HCT116 (cell line): ENCODE results near the gene SMARCA2. TPM values are rescaled to one million over a fixed set of nuclear protein-coding genes. Genes with fewer than 3 reads are reported as not detected.

Source experiments
- ATAC-seq: fragments of 200-7000 bp; cut with Tn5 transposase; 2 replicates; pipeline ENCODE4 v1.9.1; 2020; ENCODE audit warnings: mild to moderate bottlenecking, moderate library complexity
- BruUV-seq: library from RNA; stranded (reverse); fragments of 400-500 nt; replicated peaks from 2 replicates; lab custom pipeline; 2021; lab: Mats Ljungman, UMichigan
- CTCF ChIA-PET: fragments of 300-600 bp; sonication (Branson Sonifier 250); formaldehyde crosslinking; loops from one replicate; lab custom pipeline; 2021; ENCODE audit warnings: antibody characterized with exemption; lab: Charles Lee
- POLR2A ChIA-PET: fragments of 300-600, 350-600 bp; sonication (Branson Sonifier 250); formaldehyde crosslinking; loops from one replicate; lab custom pipeline; 2021; ENCODE audit warnings: antibody characterized with exemption; lab: Charles Lee
- RAD21 ChIA-PET, 2 experiments: fragments of 300-600 bp; sonication (Branson Sonifier 250); formaldehyde crosslinking; loops; one replicate each; lab custom pipeline; 2023; ENCODE audit warnings: low total read pairs in 2 of 2; ENCODE audit not compliant: uncharacterized antibody in 2 of 2, unreplicated experiment in 2 of 2, low non-redundant PET in 1 of 2; lab: Charles Lee
- DNase-seq: peaks from one replicate; pipeline ENCODE4 v3.0.0-alpha.2; 2010; ENCODE audit warnings: low read depth, low spot score
- H2AFZ ChIP-seq: fragments of 200-600 bp; shearing (Covaris generic), sonication (generic); 2 replicates; pipeline ENCODE4 v1.6.1; 2017; ENCODE audit warnings: low read depth, mixed run types, mixed read lengths, antibody characterized with exemption, low read length; ENCODE audit not compliant: poor library complexity, severe bottlenecking
- H3K27ac ChIP-seq: 2 replicates; pipeline ENCODE4 v1.5.1; 2012; ENCODE audit warnings: low read depth, low read length
- H3K27me3 ChIP-seq: fragments of 200-600 bp; sonication (generic); 2 replicates; pipeline ENCODE4 v1.6.1; 2016; ENCODE audit warnings: mixed run types, low read length, mixed read lengths; ENCODE audit not compliant: insufficient read depth
- H3K36me3 ChIP-seq, 2 experiments: fragments of 200-500 bp in 1 of 2; fragments of 200-600 bp in 1 of 2; sonication (Bioruptor generic) in 1 of 2; sonication (generic) in 1 of 2; 2 replicates each; pipeline versions ENCODE4 v1.5.1 to v1.6.1; 2014 to 2016; ENCODE audit warnings: low read length in 2 of 2, inconsistent platforms in 1 of 2, mixed read lengths in 1 of 2, mixed run types in 1 of 2; ENCODE audit not compliant: insufficient read depth in 2 of 2, control insufficient read depth in 1 of 2
- H3K4me1 ChIP-seq, 2 experiments: fragments of 200-600 bp in 1 of 2; sonication (generic) in 1 of 2; 2 replicates each; pipeline versions ENCODE4 v1.5.1 to v1.6.1; 2012 to 2017; ENCODE audit warnings: low read length in 2 of 2, inconsistent platforms in 1 of 2, mild to moderate bottlenecking in 1 of 2, mixed read lengths in 1 of 2, mixed run types in 1 of 2, moderate library complexity in 1 of 2; ENCODE audit not compliant: insufficient read depth in 2 of 2, control insufficient read depth in 1 of 2
- H3K4me2 ChIP-seq: fragments of 200-600 bp; sonication (generic); 2 replicates; pipeline ENCODE4 v1.6.1; 2017; ENCODE audit warnings: mixed run types, low read length, mixed read lengths
- H3K4me3 ChIP-seq, 2 experiments: fragments of 200-600 bp in 1 of 2; sonication (generic) in 1 of 2; replicated peaks in 1 of 2; 2 replicates each; pipeline ENCODE4 v1.5.1; 2011 to 2016; ENCODE audit warnings: low read length in 2 of 2, control low read depth in 1 of 2, low read depth in 1 of 2, mild to moderate bottlenecking in 1 of 2, mixed read lengths in 1 of 2, mixed run types in 1 of 2
- H3K79me2 ChIP-seq: fragments of 200-600 bp; sonication (generic); 2 replicates; pipeline ENCODE4 v1.6.1; 2017; ENCODE audit warnings: mild to moderate bottlenecking, mixed run types, low read length, moderate library complexity, mixed read lengths; ENCODE audit not compliant: insufficient read depth
- H3K9ac ChIP-seq: fragments of 200-600 bp; sonication (generic); 2 replicates; pipeline ENCODE4 v1.6.1; 2016; ENCODE audit warnings: low read length, mixed read lengths
- H3K9me2 ChIP-seq: fragments of 200-600 bp; sonication (generic), shearing (Covaris generic); 2 replicates; pipeline ENCODE4 v1.6.1; 2017; ENCODE audit warnings: mixed run types, mild to moderate bottlenecking, moderate library complexity; ENCODE audit not compliant: insufficient read depth
- H3K9me3 ChIP-seq, 2 experiments: fragments of 200-500 bp in 1 of 2; fragments of 200-600 bp in 1 of 2; sonication (Bioruptor generic) in 1 of 2; sonication (generic) in 1 of 2; 2 replicates each; pipeline ENCODE4 v1.6.1; 2014 to 2017; ENCODE audit warnings: low read length in 2 of 2, mixed read lengths in 2 of 2, inconsistent platforms in 1 of 2, low read depth in 1 of 2, mild to moderate bottlenecking in 1 of 2, mixed run types in 1 of 2, moderate library complexity in 1 of 2; ENCODE audit not compliant: control insufficient read depth in 1 of 2, insufficient read depth in 1 of 2
- H4K20me1 ChIP-seq: fragments of 200-600 bp; sonication (generic), shearing (Covaris generic); 2 replicates; pipeline ENCODE4 v1.6.1; 2017; ENCODE audit warnings: mixed run types, mild to moderate bottlenecking, moderate library complexity; ENCODE audit not compliant: insufficient read depth
- CEBPB ChIP-seq: IDR thresholded peaks from 2 replicates; pipeline ENCODE4 v1.6.1; 2012; ENCODE audit warnings: low read depth
- CTCF ChIP-seq, 3 experiments: fragments of 200-600 bp in 1 of 3; sonication (generic) in 1 of 3; IDR thresholded peaks in 2 of 3; conservative IDR thresholded peaks in 1 of 3; 2 replicates each; pipeline ENCODE4 v1.5.1; 2012 to 2017; ENCODE audit warnings: low read depth in 2 of 3, low read length in 2 of 3, antibody characterized with exemption in 1 of 3, borderline replicate concordance in 1 of 3, control low read depth in 1 of 3, mild to moderate bottlenecking in 1 of 3, mixed read lengths in 1 of 3, mixed run types in 1 of 3, moderate library complexity in 1 of 3; ENCODE audit not compliant: insufficient read depth in 1 of 3
- EGR1 ChIP-seq: IDR thresholded peaks from 2 replicates; pipeline ENCODE4 v1.6.1; 2012; ENCODE audit warnings: low read depth
- EZH2 ChIP-seq: fragments of 200-600 bp; sonication (generic); IDR thresholded peaks from 2 replicates; pipeline ENCODE4 v1.6.1; 2017; ENCODE audit warnings: antibody characterized with exemption, mixed run types
- FOSL1 ChIP-seq: IDR thresholded peaks from 2 replicates; pipeline ENCODE4 v1.6.1; 2012; ENCODE audit warnings: low read depth
- JUND ChIP-seq: IDR thresholded peaks from 2 replicates; pipeline ENCODE4 v1.6.1; 2012
- POLR2A ChIP-seq: IDR thresholded peaks from 2 replicates; pipeline ENCODE4 v1.7.0; 2011; ENCODE audit warnings: borderline replicate concordance; ENCODE audit not compliant: insufficient read depth, insufficient read length; ENCODE audit errors: extremely low read depth
- POLR2AphosphoS5 ChIP-seq: IDR thresholded peaks from 2 replicates; pipeline ENCODE4 v1.6.1; 2011; ENCODE audit warnings: mild to moderate bottlenecking, low read depth, low read length, moderate library complexity
- SIN3A ChIP-seq: IDR thresholded peaks from 2 replicates; pipeline ENCODE4 v1.6.1; 2012; ENCODE audit warnings: low read depth
- SP1 ChIP-seq: IDR thresholded peaks from 2 replicates; pipeline ENCODE4 v1.6.1; 2012; ENCODE audit warnings: low read depth
- SRF ChIP-seq: IDR thresholded peaks from 2 replicates; pipeline ENCODE4 v1.6.1; 2012; ENCODE audit warnings: low read depth
- ZBTB33 ChIP-seq: IDR thresholded peaks from 2 replicates; pipeline ENCODE4 v1.6.1; 2011; ENCODE audit warnings: mild to moderate bottlenecking, low read length, moderate library complexity; ENCODE audit not compliant: insufficient replicate concordance; ENCODE audit errors: extremely low read depth
- ZFX ChIP-seq: fragments of 450-650 bp; IDR thresholded peaks from 2 replicates; pipeline ENCODE4 v1.6.1; 2017
- intact Hi-C: fragments of 100-400 bp; cut with micrococcal nuclease; formaldehyde crosslinking; loops from 2 replicates; pipeline ENCODE4 v1.10.0; 2022
- total RNA-seq: library from RNA; stranded (reverse); gene quantifications from one replicate; pipeline ENCODE4 v1.2.1, GENCODE V29; 2021; ENCODE audit not compliant: unreplicated experiment

The SMARCA2 gene
- total RNA-seq, 1 experiment from 2014 or later, result 14.7 TPM

DNA sequence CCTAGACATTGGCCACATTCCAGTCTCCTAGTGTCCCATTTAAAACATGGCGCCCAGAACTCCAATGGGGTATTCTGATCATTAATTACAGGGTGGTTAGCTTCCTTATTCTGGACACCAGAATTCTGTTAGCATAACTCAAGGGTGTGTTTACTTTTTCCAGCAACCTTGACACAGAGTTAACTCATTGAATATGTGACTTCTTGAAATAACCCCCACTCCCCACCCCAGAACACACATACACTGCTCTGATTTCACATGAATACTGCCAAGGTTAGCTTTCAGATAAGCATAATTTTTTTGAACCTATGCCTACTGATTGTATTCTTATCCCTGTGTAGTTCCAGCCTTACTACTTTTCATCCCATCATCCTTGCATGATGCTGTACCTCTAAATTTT, 151.1 kb downstream of the SMARCA2 start:
- Histone ChIP-seq H3K36me3 (no peaks in the 10 kb centered on the region), H3K4me2 (no peak overlapping the region), H4K20me1 (no peaks in the 10 kb centered on the region), H3K9me3 (no peaks in the 10 kb centered on the region), H3K27me3 (0 out of 2 replicates have a peak, but pooled peaks cover 5% of the 10 kb centered on the region), H3K9me2 (0 out of 2 replicates have a peak, but pooled peaks cover 3% of the 10 kb centered on the region), H3K4me3 (no peak overlapping the region), H3K9ac (no peak overlapping the region), H3K4me1 (no peaks in the 10 kb centered on the region), H3K27ac (no peak overlapping the region), H3K79me2 (no peaks in the 10 kb centered on the region), H2AFZ (no peak overlapping the region)
- DNase-seq (no peak), ATAC-seq (no peak)
- ChIA-PET RAD21 (no interaction called here), POLR2A (no interaction called here), CTCF (no interaction called here)
- intact Hi-C loops, result no loop called here
- TF ChIP-seq SP1 (no peak), SRF (no peak), CEBPB (no peak), SIN3A (no peak), ZFX (no peak), FOSL1 (no peak), EGR1 (no peak), EZH2 (no peak), ZBTB33 (no peak), POLR2A (no peak), CTCF (IDR thresholded peaks at IDR 0.05 in 2 of 3, conservative IDR thresholded peaks at IDR 0.05 in 1 of 3; ENCODE audit: borderline replicate concordance in 1 of 3, insufficient read depth in 1 of 3, low read depth in 2 of 3, low read length in 2 of 3) (no peak), JUND (no peak), POLR2AphosphoS5 (no peak)
- BruUV-seq, result no TSS peak
